ENCODE measurements around the gene NKX2-3.

GRCh38 chr10:99536338-99537085 lies 3.8 kb downstream of the NKX2-3 start:
- no peak for TF ChIP-seq POLR2A (IDR thresholded peaks at IDR 0.05; ENCODE audit: control extremely low read depth in 1 of 2, low read depth in 2 of 2, low read length in 2 of 2)
- TF ChIP-seq POU5F1 (IDR thresholded peaks at IDR 0.05; ENCODE audit: low read depth, low read length) = no peak
- TF ChIP-seq POLR2AphosphoS5 (IDR thresholded peaks at IDR 0.05; ENCODE audit: low read depth, low read length) = no peak
- TF ChIP-seq SRF (IDR thresholded peaks at IDR 0.05; ENCODE audit: low read depth, low read length) = no peak
- TF ChIP-seq EZH2 (IDR thresholded peaks at IDR 0.05; ENCODE audit: low read depth, low read length, severe bottlenecking) = peak; percentile 99
- TF ChIP-seq RFX5 (IDR thresholded peaks at IDR 0.05; ENCODE audit: borderline replicate concordance, low read depth, low read length) = no peak
- no peak for TF ChIP-seq TAF1 (IDR thresholded peaks at IDR 0.05; ENCODE audit: low read depth, low read length)
- TF ChIP-seq CTCF (IDR thresholded peaks at IDR 0.05; ENCODE audit: control extremely low read depth in 1 of 3, insufficient read depth in 1 of 3, low read depth in 1 of 3, low read length in 3 of 3) = peak in 1 of 3 experiments; percentile 12; a peak in 2 of 4 replicates
- no peak for TF ChIP-seq NRF1 (IDR thresholded peaks at IDR 0.05; ENCODE audit: low read depth, low read length)
- no peak for TF ChIP-seq YY1 (IDR thresholded peaks at IDR 0.05; ENCODE audit: low read depth, low read length)
- TF ChIP-seq BRCA1 (IDR thresholded peaks at IDR 0.05; ENCODE audit: low read depth, low read length) = no peak
- no peak for TF ChIP-seq MAX (IDR thresholded peaks at IDR 0.05)
- TF ChIP-seq EP300 (IDR thresholded peaks at IDR 0.05; ENCODE audit: borderline replicate concordance in 1 of 2, low read depth in 2 of 2, low read length in 2 of 2) = no peak
- TF ChIP-seq HDAC6 (IDR thresholded peaks at IDR 0.05; ENCODE audit: low read depth, low read length) = no peak
